Glutamatergic neuron (in vitro differentiated cells): Measurements from ENCODE around the gene CEP112. TPM values are rescaled to one million over a fixed set of nuclear protein-coding genes. Genes with fewer than 3 reads are reported as not detected.
"Not testable (repeated sequence)": the region's sequence is repeated elsewhere in the genome, so short reads cannot be mapped to it uniquely, and the experiment has no call there.

Source experiments
- DNase-seq: peaks from one replicate; pipeline ENCODE4 v3.0.0; 2022
- H3K27ac Mint-ChIP-seq: one replicate; pipeline ENCODE4 v1.8.0; 2020; ENCODE audit warnings: mild to moderate bottlenecking, mixed read lengths, inconsistent platforms; ENCODE audit not compliant: unreplicated experiment
- H3K27me3 Mint-ChIP-seq: one replicate; pipeline ENCODE4 v1.8.0; 2020; ENCODE audit warnings: mild to moderate bottlenecking, moderate library complexity, mixed read lengths, inconsistent platforms; ENCODE audit not compliant: unreplicated experiment
- H3K36me3 Mint-ChIP-seq: one replicate; pipeline ENCODE4 v1.8.0; 2020; ENCODE audit warnings: mild to moderate bottlenecking, mixed read lengths, inconsistent platforms; ENCODE audit not compliant: unreplicated experiment
- H3K4me1 Mint-ChIP-seq: one replicate; pipeline ENCODE4 v1.8.0; 2020; ENCODE audit warnings: mild to moderate bottlenecking, low read depth, mixed read lengths, inconsistent platforms; ENCODE audit not compliant: unreplicated experiment
- H3K4me3 Mint-ChIP-seq: one replicate; pipeline ENCODE4 v1.8.0; 2020; ENCODE audit warnings: mild to moderate bottlenecking, mixed read lengths, inconsistent platforms; ENCODE audit not compliant: unreplicated experiment
- H3K9me3 Mint-ChIP-seq: one replicate; pipeline ENCODE4 v1.8.0; 2020; ENCODE audit warnings: mild to moderate bottlenecking, moderate library complexity, mixed read lengths, inconsistent platforms; ENCODE audit not compliant: unreplicated experiment
- CTCF ChIP-seq: fragments of 200-600 bp; sonication (generic); IDR thresholded peaks from one replicate; pipeline ENCODE4 v1.5.0; 2021; ENCODE audit not compliant: partially characterized antibody, unreplicated experiment
- total RNA-seq: library from RNA; stranded (reverse); fragmentation: NEBNext Ultra II Directional; extraction: Animal tissue kit (Norgen Biotek cat#: 25700); gene quantifications from one replicate; pipeline ENCODE4 v1.2.1, GENCODE V29; 2021; ENCODE audit not compliant: unreplicated experiment

Gene CEP112
- total RNA-seq, 1 donor from 2014 or later = 8.5 TPM

GRCh38 chr17:66165537-66166123, 26.3 kb downstream of the CEP112 start:
- H3K27me3 Mint-ChIP-seq = no peaks in the 10 kb centered on the region
- DNase-seq = no peak
- no peaks in the 10 kb centered on the region for H3K36me3 Mint-ChIP-seq
- H3K27ac Mint-ChIP-seq = no peak overlapping the region
- H3K9me3 Mint-ChIP-seq = no peaks in the 10 kb centered on the region
- peak; percentile 83 for TF ChIP-seq CTCF
- H3K4me3 Mint-ChIP-seq = no peak overlapping the region
- H3K4me1 Mint-ChIP-seq = no peaks in the 10 kb centered on the region

- H3K27ac Mint-ChIP-seq, DNase-seq, H3K9me3 Mint-ChIP-seq, H3K4me1 Mint-ChIP-seq, H3K4me3 Mint-ChIP-seq, H3K27me3 Mint-ChIP-seq: not testable (repeated sequence)
- peaks cover 14% of the 10 kb centered on the region for H3K36me3 Mint-ChIP-seq
These were observed 36.9 kb downstream of the CEP112 start for GRCh38 chr17:66155055-66155454.

- H3K9me3 Mint-ChIP-seq = no peaks in the 10 kb centered on the region
- peaks cover 10% of the 10 kb centered on the region for H3K36me3 Mint-ChIP-seq
- no peaks in the 10 kb centered on the region for H3K4me1 Mint-ChIP-seq
- no peak overlapping the region for H3K27ac Mint-ChIP-seq
- no peak overlapping the region for H3K4me3 Mint-ChIP-seq
- TF ChIP-seq CTCF = no peak
- DNase-seq = no peak
- H3K27me3 Mint-ChIP-seq = no peaks in the 10 kb centered on the region
These were observed 39.2 kb downstream of the CEP112 start for GRCh38 chr17:66152756-66153155.

GRCh38 chr17:66150708-66151107, 41.2 kb downstream of the CEP112 start:
- Mint-ChIP-seq H3K36me3 (no peaks in the 10 kb centered on the region), H3K27ac (no peak overlapping the region), H3K27me3 (no peaks in the 10 kb centered on the region), H3K4me1 (no peaks in the 10 kb centered on the region), H3K9me3 (no peaks in the 10 kb centered on the region), H3K4me3 (no peak overlapping the region)
- TF ChIP-seq CTCF = no peak
- DNase-seq = no peak

GRCh38 chr17:66149562-66149961, 42.4 kb downstream of the CEP112 start:
- H3K4me3 Mint-ChIP-seq = no peak overlapping the region
- H3K9me3 Mint-ChIP-seq = no peaks in the 10 kb centered on the region
- no peak for TF ChIP-seq CTCF

GRCh38 chr17:66146394-66146793, 45.5 kb downstream of the CEP112 start:
- Mint-ChIP-seq H3K27me3 (no peaks in the 10 kb centered on the region), H3K4me1 (no peaks in the 10 kb centered on the region), H3K36me3 (no peaks in the 10 kb centered on the region), H3K9me3 (no peaks in the 10 kb centered on the region), H3K27ac (no peak overlapping the region), H3K4me3 (no peak overlapping the region)
- DNase-seq = no peak
- TF ChIP-seq CTCF = no peak

More at GRCh38 chr17:66149562-66149961, 42.4 kb downstream of the CEP112 start:
- Mint-ChIP-seq H3K4me1 (no peaks in the 10 kb centered on the region), H3K27me3 (no peaks in the 10 kb centered on the region), H3K36me3 (no peaks in the 10 kb centered on the region), H3K27ac (no peak overlapping the region)
- DNase-seq = no peak
